HUES48 (cell line): ENCODE data around the gene C18orf54.
"Not testable (repeated sequence)": the region's sequence is repeated elsewhere in the genome, so short reads cannot be mapped to it uniquely, and the experiment has no call there.

Experiments
- H3K27ac ChIP-seq: one replicate; pipeline ENCODE4 v1.7.0; 2013; ENCODE audit warnings: low read depth, low read length, inconsistent platforms
- H3K27me3 ChIP-seq: 2 replicates; pipeline ENCODE4 v1.6.1; 2013; ENCODE audit warnings: mild to moderate bottlenecking, low read length; ENCODE audit not compliant: control insufficient read depth, insufficient read depth
- H3K36me3 ChIP-seq: 2 replicates; pipeline ENCODE4 v1.6.1; 2013; ENCODE audit warnings: low read length; ENCODE audit not compliant: control insufficient read depth, insufficient read depth
- H3K4me1 ChIP-seq: 2 replicates; pipeline ENCODE4 v1.6.1; 2013; ENCODE audit warnings: mild to moderate bottlenecking, low read length; ENCODE audit not compliant: control insufficient read depth, insufficient read depth
- H3K4me3 ChIP-seq: 2 replicates; pipeline ENCODE4 v1.5.1; 2013; ENCODE audit warnings: mild to moderate bottlenecking, low read depth, low read length
- H3K9ac ChIP-seq: 2 replicates; pipeline ENCODE4 v1.6.1; 2013; ENCODE audit warnings: mild to moderate bottlenecking, low read depth, low read length, moderate library complexity
- H3K9me3 ChIP-seq: 2 replicates; pipeline ENCODE4 v1.6.1; 2013; ENCODE audit warnings: low read length; ENCODE audit not compliant: control insufficient read depth, insufficient read depth

C18orf54 gene

GRCh38 chr18:54351186-54351585, 6.5 kb upstream of the C18orf54 start:
- H3K27ac ChIP-seq, result no peak overlapping the region
- no peaks in the 10 kb centered on the region for H3K27me3 ChIP-seq
- no peaks in the 10 kb centered on the region for H3K36me3 ChIP-seq
- no peaks in the 10 kb centered on the region for H3K9me3 ChIP-seq
- no peak overlapping the region for H3K9ac ChIP-seq
- no peak overlapping the region for H3K4me3 ChIP-seq
- no peaks in the 10 kb centered on the region for H3K4me1 ChIP-seq

- Histone ChIP-seq H3K4me1 (peaks cover 19% of the 10 kb centered on the region), H3K9me3 (no peaks in the 10 kb centered on the region), H3K4me3 (peak overlapping the region; percentile 91), H3K27me3 (no peaks in the 10 kb centered on the region), H3K27ac (peak overlapping the region; percentile 80), H3K9ac (peak overlapping the region; percentile 59), H3K36me3 (peaks cover 18% of the 10 kb centered on the region)
These were observed 535 bp upstream of the C18orf54 start for GRCh38 chr18:54357082-54357659.

- H3K27me3 ChIP-seq, result no peaks in the 10 kb centered on the region
- H3K36me3 ChIP-seq, result peaks cover 29% of the 10 kb centered on the region
- peak overlapping the region; percentile 80 for H3K27ac ChIP-seq
- H3K9me3 ChIP-seq, result no peaks in the 10 kb centered on the region
- peak overlapping the region; percentile 59 for H3K9ac ChIP-seq
- H3K4me3 ChIP-seq, result peak overlapping the region; percentile 91
- peaks cover 19% of the 10 kb centered on the region for H3K4me1 ChIP-seq
These were observed 862 bp downstream of the C18orf54 start for GRCh38 chr18:54358495-54359040.

- H3K9me3 ChIP-seq, result no peaks in the 10 kb centered on the region
- no peak overlapping the region for H3K27ac ChIP-seq
- H3K27me3 ChIP-seq, result no peaks in the 10 kb centered on the region
- peaks cover 19% of the 10 kb centered on the region for H3K4me1 ChIP-seq
- H3K9ac ChIP-seq, result no peak overlapping the region
- H3K36me3 ChIP-seq, result peaks cover 36% of the 10 kb centered on the region
- H3K4me3 ChIP-seq, result peak overlapping the region; percentile 91
These were observed 1.5 kb downstream of the C18orf54 start for GRCh38 chr18:54359233-54359632.

- no peak overlapping the region for H3K27ac ChIP-seq
- peaks cover 19% of the 10 kb centered on the region for H3K4me1 ChIP-seq
- H3K27me3 ChIP-seq, result no peaks in the 10 kb centered on the region
- no peak overlapping the region for H3K4me3 ChIP-seq
- no peak overlapping the region for H3K9ac ChIP-seq
- H3K36me3 ChIP-seq, result peaks cover 48% of the 10 kb centered on the region
- H3K9me3 ChIP-seq, result no peaks in the 10 kb centered on the region
These were observed 2.7 kb downstream of the C18orf54 start for GRCh38 chr18:54360406-54360805.

- no peak overlapping the region for H3K9ac ChIP-seq
- no peak overlapping the region for H3K27ac ChIP-seq
- H3K4me3 ChIP-seq, result no peak overlapping the region
- no peaks in the 10 kb centered on the region for H3K27me3 ChIP-seq
- H3K4me1 ChIP-seq, result peaks cover 25% of the 10 kb centered on the region
- peaks cover 57% of the 10 kb centered on the region for H3K36me3 ChIP-seq
- H3K9me3 ChIP-seq, result no peaks in the 10 kb centered on the region
These were observed 20.4 kb downstream of the C18orf54 start for GRCh38 chr18:54378057-54378456.

- Histone ChIP-seq H3K27me3 (no peaks in the 10 kb centered on the region), H3K27ac (no peak overlapping the region), H3K9ac (no peak overlapping the region), H3K9me3 (peaks cover 4% of the 10 kb centered on the region), H3K4me1 (peaks cover 39% of the 10 kb centered on the region), H3K36me3 (peaks cover 26% of the 10 kb centered on the region), H3K4me3 (no peak overlapping the region)
These were observed 23.9 kb downstream of the C18orf54 start for GRCh38 chr18:54381640-54382039.

GRCh38 chr18:54382076-54382475, 24.4 kb downstream of the C18orf54 start:
- Histone ChIP-seq H3K9me3 (peaks cover 4% of the 10 kb centered on the region), H3K27me3 (no peaks in the 10 kb centered on the region), H3K4me1 (peaks cover 39% of the 10 kb centered on the region), H3K4me3 (no peak overlapping the region), H3K27ac (no peak overlapping the region), H3K36me3 (peaks cover 26% of the 10 kb centered on the region), H3K9ac (no peak overlapping the region)

- no peak overlapping the region for H3K27ac ChIP-seq
- peaks cover 25% of the 10 kb centered on the region for H3K36me3 ChIP-seq
- no peaks in the 10 kb centered on the region for H3K27me3 ChIP-seq
- no peak overlapping the region for H3K4me3 ChIP-seq
- no peak overlapping the region for H3K9ac ChIP-seq
- H3K9me3 ChIP-seq, result peaks cover 6% of the 10 kb centered on the region
- peaks cover 39% of the 10 kb centered on the region for H3K4me1 ChIP-seq
These were observed 25.1 kb downstream of the C18orf54 start for GRCh38 chr18:54382733-54383252.

- Histone ChIP-seq H3K27me3 (no peaks in the 10 kb centered on the region), H3K9ac (no peak overlapping the region)
These were observed 28.3 kb downstream of the C18orf54 start for GRCh38 chr18:54386043-54386442.

GRCh38 chr18:54386800-54387495, 29.2 kb downstream of the C18orf54 start:
- H3K27me3 ChIP-seq, H3K9me3 ChIP-seq, H3K9ac ChIP-seq, H3K36me3 ChIP-seq, H3K27ac ChIP-seq, H3K4me3 ChIP-seq: not testable (repeated sequence)
- peaks cover 40% of the 10 kb centered on the region for H3K4me1 ChIP-seq

More at GRCh38 chr18:54386043-54386442, 28.3 kb downstream of the C18orf54 start:
- Histone ChIP-seq H3K27ac (peak overlapping the region; percentile 6), H3K4me1 (peaks cover 44% of the 10 kb centered on the region), H3K4me3 (no peak overlapping the region), H3K9me3 (peaks cover 6% of the 10 kb centered on the region), H3K36me3 (no peaks in the 10 kb centered on the region)
